DMS79 treated with DMSO at 0.1 percent for 48 hours (cell line): ENCODE data around the gene POLD4.
A peak's percentile ranks its signal among the peaks of the same experiment; 100 is the strongest.
"Not testable (repeated sequence)": the region's sequence is repeated elsewhere in the genome, so short reads cannot be mapped to it uniquely, and the experiment has no call there.

Source experiments
- DNase-seq: peaks from one replicate; lab custom pipeline; 2025; lab: John Stamatoyannopoulos, UW

Gene POLD4

DNA sequence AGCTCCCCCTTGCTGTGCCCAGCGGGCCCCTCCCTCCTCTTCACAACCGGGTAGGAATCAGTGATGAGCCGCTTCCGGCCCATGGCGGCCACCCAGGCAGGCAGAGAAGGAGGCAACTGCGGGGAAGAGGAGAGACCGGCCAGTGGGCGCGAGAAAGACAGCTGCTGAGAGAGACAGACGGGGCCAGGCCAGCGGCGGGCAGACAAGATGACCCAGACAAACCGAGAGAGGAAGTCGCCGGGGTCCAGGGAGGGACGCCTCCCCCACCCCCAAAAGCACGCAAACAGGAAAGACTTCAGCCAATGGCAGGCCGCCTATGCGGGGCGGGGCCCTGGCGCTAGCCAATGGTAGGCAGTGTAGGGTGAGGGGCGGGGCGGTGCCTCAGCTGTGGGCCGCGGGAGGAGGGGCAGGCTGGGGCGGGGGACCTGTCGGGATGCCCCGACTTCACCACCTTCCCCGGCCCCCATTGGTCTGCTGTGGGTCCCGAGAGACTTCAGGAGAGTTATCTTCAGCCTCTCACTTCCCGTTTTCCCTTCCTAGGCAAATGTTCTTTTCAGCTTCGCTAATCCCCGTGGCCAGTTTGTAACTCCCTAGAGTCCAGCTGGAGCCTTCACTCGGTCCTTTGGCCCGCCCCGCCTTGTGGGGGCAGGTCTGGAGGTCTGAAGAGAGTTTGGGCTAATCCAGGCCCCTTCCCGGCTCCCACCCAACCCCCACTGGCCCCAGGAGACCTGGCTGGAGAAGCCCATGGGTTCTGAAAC, at the start of gene POLD4:
TSS of gene POLD4 (minus strand) at position 230 of the 758 bp plus-strand sequence. CDS start at position 83, 147 bp downstream.
- DNase-seq: peak; percentile 88

DNA sequence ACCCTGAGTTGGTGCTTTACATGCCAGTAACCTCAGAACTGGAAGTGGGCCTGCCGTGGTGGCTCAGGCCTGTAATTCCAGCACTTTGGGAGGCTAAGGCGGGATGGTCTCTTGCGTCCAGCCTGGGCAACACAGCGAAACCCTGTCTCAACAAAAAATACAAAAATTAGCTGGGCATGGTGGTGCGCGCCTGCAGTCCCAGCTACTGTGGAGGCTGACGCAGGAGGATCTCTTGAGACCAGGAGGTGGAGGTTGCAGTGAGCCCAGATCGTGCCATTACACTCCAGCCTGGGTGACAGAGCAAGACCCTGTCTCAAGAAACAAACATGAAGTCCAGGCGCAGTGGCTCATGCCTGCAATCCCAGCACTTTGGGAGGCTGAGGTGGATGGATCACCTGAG, 49.7 kb upstream of the POLD4 start:
- DNase-seq: not testable (repeated sequence)

DNA sequence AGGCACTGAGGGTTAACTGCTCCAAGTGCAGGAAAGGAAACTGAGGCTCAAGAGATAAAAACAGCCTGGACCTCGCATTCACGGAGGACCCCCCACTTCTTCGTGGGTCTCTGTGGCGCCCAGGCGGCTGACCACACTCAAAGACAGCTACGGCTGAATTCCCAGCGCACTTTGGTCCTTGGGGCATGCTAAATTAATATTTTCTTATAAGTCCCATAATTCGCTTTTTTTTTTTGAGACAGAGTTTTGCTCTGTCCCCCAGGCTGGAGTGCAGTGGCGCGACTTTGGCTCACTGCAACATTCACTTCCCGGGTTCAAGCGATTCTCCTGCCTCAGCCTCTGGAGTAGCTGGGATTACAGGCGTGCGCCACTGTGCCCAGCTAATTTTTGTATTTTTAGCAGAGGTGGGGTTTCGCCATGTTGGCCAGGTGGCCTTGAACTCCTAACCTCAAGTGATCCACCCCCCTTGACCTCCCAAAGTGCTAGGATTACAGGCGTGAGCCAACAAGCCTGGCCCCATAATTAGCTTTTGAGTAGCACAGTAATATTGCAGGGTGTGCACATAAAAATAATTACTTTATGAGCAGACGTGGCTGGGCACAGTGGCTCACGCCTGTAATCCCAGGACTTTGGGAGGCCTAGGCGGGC, 49.0 kb upstream of the POLD4 start:
- DNase-seq: not testable (repeated sequence)

GRCh38 chr11:67401495-67402191, 48.3 kb upstream of the POLD4 start, which contains the start of gene PPP1CA:
Gene PPP1CA, minus strand, starts transcription at chr11:67401858. Its CDS starts 76 bp downstream, at chr11:67401782.
- DNase-seq: peak; percentile 71

- DNase-seq: no peak
These were observed 47.7 kb upstream of the POLD4 start for GRCh38 chr11:67400942-67401494.

DNA sequence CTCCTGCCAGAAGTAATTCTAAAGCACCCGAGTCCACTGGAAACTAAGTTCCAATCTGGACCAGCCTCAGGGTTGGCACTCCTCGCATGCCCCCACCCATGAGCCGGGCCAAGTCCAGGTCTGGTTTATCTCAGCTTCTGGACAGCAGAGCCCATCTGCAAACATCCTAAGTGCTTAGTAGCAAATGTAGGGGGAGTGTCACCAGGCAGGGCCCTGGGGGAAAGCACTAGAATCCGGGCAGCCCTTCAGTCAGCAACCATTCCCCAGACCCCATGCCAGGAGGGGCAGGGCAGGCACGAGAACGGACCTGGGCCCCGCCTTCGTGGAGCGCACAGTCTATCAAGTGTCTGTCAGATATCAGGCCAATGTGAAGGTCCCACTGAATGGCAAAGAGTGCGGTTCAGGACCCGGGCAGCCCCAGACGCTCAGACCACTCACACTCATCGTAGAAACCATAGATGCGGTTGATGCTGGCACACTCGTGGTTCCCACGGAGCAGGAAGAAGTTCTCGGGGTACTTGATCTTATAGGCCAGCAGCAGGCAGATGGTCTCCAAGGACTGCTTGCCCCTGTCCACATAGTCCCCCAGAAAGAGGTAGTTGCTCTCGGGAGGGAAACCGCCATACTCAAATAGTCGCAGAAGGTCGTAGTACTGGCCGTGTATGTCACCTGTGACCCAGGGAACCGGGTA, 47.0 kb upstream of the POLD4 start:
- DNase-seq: no peak

DNA sequence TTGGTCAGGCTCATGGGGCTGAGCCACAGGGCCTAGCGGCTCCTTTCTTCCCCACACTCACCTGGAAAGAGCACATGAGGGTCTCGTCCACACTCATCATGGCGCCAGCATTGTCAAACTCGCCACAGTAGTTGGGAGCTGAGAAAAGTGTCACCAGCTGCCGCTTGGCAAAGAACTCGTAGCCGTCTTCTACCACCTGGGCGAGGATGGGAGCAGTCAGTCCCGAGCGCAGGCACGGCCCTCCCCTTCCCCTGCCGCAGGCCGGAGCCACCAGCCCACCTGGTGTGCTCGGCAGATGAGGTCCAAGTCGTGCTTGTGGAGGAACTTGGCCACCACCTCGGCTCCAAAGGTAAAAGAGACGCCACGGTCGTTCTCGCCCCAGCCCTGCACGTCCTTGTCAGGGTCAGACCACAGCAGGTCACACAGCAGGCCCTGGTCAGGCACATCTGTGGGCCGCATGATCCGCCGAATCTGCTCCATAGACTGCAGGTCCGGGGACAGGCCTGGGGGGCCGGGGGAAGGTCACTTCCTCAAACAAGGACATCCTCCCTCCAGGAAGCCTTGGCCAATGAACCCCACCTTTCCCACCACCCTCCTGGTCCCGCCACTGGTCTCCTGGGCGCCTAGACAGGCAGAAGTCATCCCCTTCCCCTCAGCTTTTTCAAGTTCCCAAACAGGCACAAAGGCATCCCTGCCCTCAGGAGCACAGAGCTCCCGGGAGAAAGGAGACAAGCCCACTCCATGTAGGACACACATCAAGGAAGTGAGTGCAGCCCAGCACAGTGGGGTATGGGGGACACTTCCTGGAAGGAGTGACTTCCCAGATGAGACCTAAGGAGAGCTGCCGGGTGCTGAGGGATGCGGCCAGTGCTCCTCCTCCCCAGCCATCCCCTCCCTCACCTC, 45.6 kb upstream of the POLD4 start:
- no peak for DNase-seq

GRCh38 chr11:67397986-67398660, 44.8 kb upstream of the POLD4 start:
- DNase-seq: no peak

- no peak for DNase-seq
These were observed 44.2 kb upstream of the POLD4 start for GRCh38 chr11:67397536-67397935.

- DNase-seq: no peak
These were observed 43.4 kb upstream of the POLD4 start for GRCh38 chr11:67396587-67397389.

DNA sequence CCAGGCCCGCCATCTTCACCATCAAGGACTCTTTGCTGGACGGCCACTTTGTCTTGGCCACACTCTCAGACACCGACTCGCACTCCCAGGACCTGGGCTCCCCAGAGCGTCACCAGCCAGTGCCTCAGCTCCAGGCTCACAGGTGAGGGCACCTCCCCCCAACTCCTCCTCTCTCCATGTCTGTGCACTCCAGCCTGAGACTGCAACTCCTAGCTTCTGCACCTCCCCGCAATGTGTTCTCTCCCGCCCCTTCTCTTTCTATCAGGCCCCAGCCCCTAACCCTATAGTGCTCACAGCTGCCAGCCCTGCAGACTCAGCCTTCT, 42.9 kb upstream of the POLD4 start:
- no peak for DNase-seq

DNA sequence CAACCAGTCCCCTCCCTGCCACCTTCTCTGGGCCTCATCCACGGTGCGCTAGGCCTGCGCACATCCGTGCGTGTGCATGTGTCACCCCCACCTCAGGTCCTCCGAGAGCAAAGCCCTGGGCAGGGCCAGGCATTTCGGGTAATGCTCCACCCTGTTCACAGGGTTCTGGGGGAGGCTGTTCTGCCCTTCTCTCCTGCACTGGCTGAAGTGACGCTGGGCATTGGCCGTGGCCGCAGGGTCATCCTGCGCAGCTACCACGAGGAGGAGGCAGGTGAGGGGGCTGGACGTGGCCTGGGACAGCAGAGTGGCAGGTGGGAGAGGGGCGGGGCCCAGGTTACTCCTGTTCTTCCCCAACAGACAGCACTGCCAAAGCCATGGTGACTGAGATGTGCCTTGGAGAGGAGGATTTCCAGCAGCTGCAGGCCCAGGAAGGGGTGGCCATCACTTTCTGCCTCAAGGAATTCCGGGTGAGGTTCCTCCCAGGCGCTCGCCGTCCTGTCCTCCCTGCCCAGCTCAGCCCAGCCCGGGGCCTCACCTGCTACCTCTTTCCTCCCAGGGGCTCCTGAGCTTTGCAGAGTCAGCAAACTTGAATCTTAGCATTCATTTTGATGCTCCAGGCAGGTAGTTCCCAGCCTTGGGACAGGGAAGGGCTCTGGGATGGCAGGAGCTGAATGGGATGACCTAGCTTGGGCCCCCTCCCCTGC, 42.4 kb upstream of the POLD4 start:
- no peak for DNase-seq

GRCh38 chr11:67393990-67394389, 40.6 kb upstream of the POLD4 start:
- DNase-seq: no peak

DNA sequence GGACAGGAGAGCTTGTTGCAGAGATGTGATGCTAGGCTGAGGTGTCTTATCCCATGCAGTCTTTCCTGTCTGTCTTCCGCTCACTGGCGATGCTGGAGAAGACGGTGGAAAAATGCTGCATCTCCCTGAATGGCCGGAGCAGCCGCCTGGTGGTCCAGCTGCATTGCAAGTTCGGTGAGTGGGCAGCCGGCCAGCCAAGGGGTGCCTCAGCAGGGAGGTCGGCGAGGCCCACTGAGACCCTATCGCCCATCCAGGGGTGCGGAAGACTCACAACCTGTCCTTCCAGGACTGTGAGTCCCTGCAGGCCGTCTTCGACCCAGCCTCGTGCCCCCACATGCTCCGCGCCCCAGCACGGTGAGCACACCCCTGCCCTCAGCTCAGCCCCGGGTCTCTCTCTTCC, 40.1 kb upstream of the POLD4 start:
- DNase-seq: no peak

DNA sequence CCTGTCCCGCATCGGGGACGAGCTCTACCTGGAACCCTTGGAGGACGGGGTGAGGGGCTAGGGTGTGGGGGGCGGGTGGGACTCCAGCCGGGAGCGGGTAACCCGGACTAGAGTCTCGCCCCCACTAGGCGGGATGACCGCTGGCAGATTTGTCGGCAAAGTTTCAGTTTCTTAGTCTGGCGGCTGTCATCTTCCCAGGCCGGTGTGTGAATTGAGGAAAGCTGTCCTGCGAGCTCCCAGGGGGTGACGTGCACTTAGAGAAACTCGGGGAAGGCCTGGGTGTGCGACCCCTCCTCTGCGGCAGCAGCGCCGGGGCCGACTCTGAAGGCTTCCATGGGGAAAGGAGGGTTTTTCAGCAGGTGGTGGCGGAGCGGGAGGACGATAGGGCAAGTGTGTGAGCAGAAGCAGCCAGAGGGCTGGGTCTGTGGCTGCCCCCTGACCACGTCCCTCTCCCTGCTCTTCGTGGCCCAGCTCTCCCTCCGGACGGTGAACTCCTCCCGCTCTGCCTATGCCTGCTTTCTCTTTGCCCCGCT, 38.9 kb upstream of the POLD4 start:
- no peak for DNase-seq

DNA sequence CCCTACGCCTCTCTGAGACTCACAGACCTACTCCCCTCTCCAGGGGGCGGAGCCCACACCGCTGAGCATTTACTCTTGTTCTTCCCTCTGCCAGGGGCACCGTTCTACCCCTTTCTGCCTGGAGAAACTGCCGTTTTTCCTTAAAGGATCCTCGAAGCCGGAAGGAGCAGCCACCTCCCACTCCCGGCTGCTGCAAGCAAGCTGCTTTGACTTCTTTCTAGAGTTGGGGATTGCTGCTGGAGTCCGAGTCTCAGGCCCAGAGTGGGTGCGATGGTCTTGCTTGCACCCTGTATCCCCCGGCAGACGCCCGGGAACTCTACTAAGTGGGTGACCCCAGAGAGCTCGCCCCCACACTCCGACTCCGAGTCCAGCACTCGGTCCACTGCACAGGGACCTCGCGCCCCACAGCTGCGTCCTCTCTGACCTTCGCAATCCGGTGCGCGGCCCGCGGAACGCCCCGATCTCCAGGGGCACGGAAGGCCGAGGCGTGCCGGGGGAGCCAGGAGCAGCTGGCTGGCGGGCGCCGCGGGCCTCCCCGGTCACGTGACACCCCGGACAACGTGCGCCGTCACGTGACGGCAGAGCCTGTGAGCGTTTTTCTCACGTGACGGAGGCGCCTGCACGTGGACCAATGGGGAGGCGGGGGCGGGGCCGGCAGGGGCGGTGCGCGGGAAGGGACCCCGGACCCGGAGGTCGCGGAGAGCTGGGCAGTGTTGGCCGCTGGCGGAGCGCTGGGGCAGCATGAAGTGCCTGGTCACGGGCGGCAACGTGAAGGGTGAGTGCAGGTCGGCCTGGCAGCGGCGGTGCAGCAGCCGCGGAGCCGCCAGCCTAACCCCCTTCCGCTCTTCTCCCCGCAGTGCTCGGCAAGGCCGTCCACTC, 38.2 kb upstream of the POLD4 start, which contains the start of gene RAD9A:
TSS of gene RAD9A (plus strand) at position 683 of the 879 bp plus-strand sequence. CDS start at position 742, 59 bp downstream.
- peak; percentile 83 for DNase-seq

DNA sequence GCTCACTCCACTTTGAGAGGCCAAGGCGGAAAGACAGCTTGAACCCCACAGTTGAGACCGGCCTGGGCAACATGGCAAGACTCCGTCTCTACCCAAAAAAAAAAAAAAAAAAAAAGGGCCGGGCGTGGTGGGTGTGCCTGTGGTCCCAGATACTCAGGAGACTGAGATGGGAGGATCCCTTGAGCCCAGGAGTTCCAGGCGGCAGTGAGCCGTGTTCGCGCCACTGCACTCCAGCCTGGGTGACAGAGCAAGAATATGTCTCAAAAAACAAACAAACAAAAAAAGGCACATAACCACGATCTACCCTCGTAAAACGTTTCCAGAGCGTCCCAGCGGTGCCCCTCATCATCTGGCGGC, 37.6 kb upstream of the POLD4 start:
- DNase-seq: no peak

DNA sequence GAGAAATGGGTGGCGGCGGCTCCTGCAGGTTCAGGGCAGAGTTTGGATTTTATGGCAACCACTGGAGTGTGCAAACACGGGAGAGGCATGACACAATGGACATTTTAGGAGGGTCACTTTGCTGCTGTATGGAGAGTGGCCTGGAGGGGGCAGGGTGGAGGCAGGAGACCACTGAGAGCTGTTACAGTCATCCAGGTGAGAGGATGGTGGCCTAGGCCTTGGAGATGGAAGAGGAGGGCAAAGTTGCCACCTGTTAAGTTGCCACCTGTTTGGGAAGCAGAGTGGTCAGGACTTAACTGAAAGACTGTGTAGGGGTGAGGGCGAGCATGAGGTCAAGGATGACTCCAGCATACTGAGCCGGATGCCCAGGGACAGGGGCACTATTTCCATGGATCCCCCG, 36.1 kb upstream of the POLD4 start:
- DNase-seq: no peak
